K562 (cell line): ENCODE results near the gene CEBPE. TPM values are rescaled to one million over a fixed set of nuclear protein-coding genes. Genes with fewer than 3 reads are reported as not detected.
A peak's percentile ranks its signal among the peaks of the same experiment; 100 is the strongest.

Experiments used
- ARID1B ChIP-seq: fragments of 450-650 bp; IDR thresholded peaks from 2 replicates; pipeline ENCODE4 v1.6.1; 2016; ENCODE audit warnings: antibody characterized with exemption, mild to moderate bottlenecking, inconsistent platforms
- ARNT ChIP-seq, 2 experiments: fragments of 450-650 bp; IDR thresholded peaks; 2 replicates each; pipeline ENCODE4 v1.6.1; 2016; ENCODE audit warnings: mild to moderate bottlenecking in 1 of 2
- ASH1L ChIP-seq: fragments of 450-650 bp; IDR thresholded peaks from 2 replicates; pipeline ENCODE4 v1.6.1; 2018; ENCODE audit warnings: borderline replicate concordance, mild to moderate bottlenecking, low read depth; ENCODE audit not compliant: partially characterized antibody
- BACH1 ChIP-seq: fragments of 200-800 bp; sonication (Bioruptor generic); IDR thresholded peaks from 2 replicates; pipeline ENCODE4 v1.6.1; 2016; ENCODE audit warnings: missing genetic modification characterization, missing compliant biosample characterization
- CREBBP ChIP-seq: IDR thresholded peaks from one replicate; pipeline ENCODE4 v1.6.1; 2012; ENCODE audit warnings: low read depth, mild to moderate bottlenecking, control low read depth, inconsistent platforms, low read length
- ESRRA ChIP-seq: fragments of 450-650 bp; IDR thresholded peaks from 2 replicates; pipeline ENCODE4 v1.6.1; 2014; ENCODE audit warnings: low read depth, mild to moderate bottlenecking, moderate library complexity, borderline replicate concordance
- FOXA3 ChIP-seq, 2 experiments: fragments of 450-650 bp in 1 of 2; sonication (generic) in 1 of 2; formaldehyde crosslinking; IDR thresholded peaks in 1 of 2; conservative IDR thresholded peaks in 1 of 2; 2 replicates each; pipeline versions ENCODE4 v1.4.0 to v1.8.0; 2020 to 2022; ENCODE audit warnings: mild to moderate bottlenecking in 2 of 2, missing genetic modification reagents in 1 of 2
- FOXK1 ChIP-seq: sonication (generic); formaldehyde crosslinking; IDR thresholded peaks from 2 replicates; pipeline ENCODE4 v1.8.0; 2022; ENCODE audit warnings: missing genetic modification reagents, mild to moderate bottlenecking, borderline replicate concordance
- GTF2E2 ChIP-seq: fragments of 200-800 bp; sonication (Bioruptor generic); IDR thresholded peaks from 2 replicates; pipeline ENCODE4 v1.6.1; 2016; ENCODE audit warnings: missing genetic modification characterization, missing compliant biosample characterization
- HNRNPUL1 ChIP-seq: fragments of 200-400 bp; formaldehyde crosslinking; IDR thresholded peaks from 2 replicates; pipeline ENCODE4 v1.6.1; 2017; ENCODE audit warnings: low read length
- KLF10 ChIP-seq: fragments of 250-450 bp; sonication (Bioruptor Pico); IDR thresholded peaks from 2 replicates; pipeline ENCODE4 v1.6.1; 2021; ENCODE audit warnings: matching md5 sums
- KLF6 ChIP-seq: fragments of 250-450 bp; sonication (Bioruptor Pico); IDR thresholded peaks from 2 replicates; pipeline ENCODE4 v1.4.0; 2020; ENCODE audit warnings: mild to moderate bottlenecking, moderate library complexity, borderline replicate concordance
- NONO ChIP-seq, 2 experiments: fragments of 200-400 bp in 1 of 2; fragments of 450-650 bp in 1 of 2; formaldehyde crosslinking in 1 of 2; IDR thresholded peaks; 2 replicates each; pipeline ENCODE4 v1.6.1; 2017; ENCODE audit warnings: low read depth in 2 of 2, mild to moderate bottlenecking in 2 of 2, moderate library complexity in 2 of 2, low read length in 1 of 2
- NR1H2 ChIP-seq: sonication (generic); formaldehyde crosslinking; IDR thresholded peaks from 2 replicates; pipeline ENCODE4 v1.4.0; 2020; ENCODE audit warnings: mild to moderate bottlenecking, missing genetic modification reagents
- PHB2 ChIP-seq: fragments of 450-650 bp; IDR thresholded peaks from 2 replicates; pipeline ENCODE4 v1.6.1; 2017; ENCODE audit warnings: low read depth
- POLR2AphosphoS5 ChIP-seq: IDR thresholded peaks from 2 replicates; pipeline ENCODE4 v1.6.1; 2011; ENCODE audit warnings: mild to moderate bottlenecking, low read depth, low read length, moderate library complexity; ENCODE audit not compliant: control insufficient read depth, insufficient read depth
- PPARD ChIP-seq: fragments of 250-450 bp; sonication (Bioruptor Pico); IDR thresholded peaks from 2 replicates; pipeline ENCODE4 v1.8.0; 2022; ENCODE audit warnings: inconsistent platforms, mild to moderate bottlenecking, moderate library complexity
- SMAD4 ChIP-seq: fragments of 250-450 bp; sonication (Bioruptor Pico); conservative IDR thresholded peaks from 2 replicates; pipeline ENCODE4 v1.8.0; 2021; ENCODE audit warnings: inconsistent platforms, mild to moderate bottlenecking, moderate library complexity
- SRF ChIP-seq, 2 experiments: fragments of 250-450, 450-650 bp in 1 of 2; sonication (Bioruptor Pico) in 1 of 2; sonication (generic) in 1 of 2; formaldehyde crosslinking; IDR thresholded peaks; 2 replicates each; pipeline versions ENCODE4 v1.5.0 to v1.5.1; 2020 to 2022; ENCODE audit warnings: mild to moderate bottlenecking in 1 of 2, missing genetic modification reagents in 1 of 2
- STAT5A ChIP-seq: IDR thresholded peaks from 2 replicates; pipeline ENCODE4 v1.6.1; 2012; ENCODE audit warnings: low read length, inconsistent platforms, borderline replicate concordance
- TAF1 ChIP-seq: IDR thresholded peaks from 2 replicates; pipeline ENCODE4 v1.6.1; 2011; ENCODE audit warnings: mild to moderate bottlenecking, low read length, moderate library complexity; ENCODE audit not compliant: insufficient read depth, control insufficient read depth, severe bottlenecking; ENCODE audit errors: extremely low read depth
- WHSC1 ChIP-seq: IDR thresholded peaks from one replicate; pipeline ENCODE4 v1.6.1; 2012; ENCODE audit warnings: low read length, control low read depth, inconsistent platforms
- ZNF644 ChIP-seq: fragments of 200-800 bp; sonication (Bioruptor generic); IDR thresholded peaks from 2 replicates; pipeline ENCODE4 v1.6.1; 2016; ENCODE audit warnings: low read depth, missing genetic modification characterization, missing compliant biosample characterization
- polyA plus RNA-seq, 8 experiments: library from polyadenylated mRNA; depleted of rRNA in 4 of 8; stranded (reverse) in 5 of 8; unstranded in 3 of 8; fragments of >200 nt; fragmentation: Nextera tagmentation in 2 of 8; fragmentation: Illumina TruSeq in 1 of 8; extraction: Ambion mirVana in 2 of 8; extraction: Trizol in 1 of 8; gene quantifications; 2 replicates each; pipeline versions ENCODE4 v1.2.1 to v1.2.3, GENCODE V29; 2011 to 2014; ENCODE audit warnings: inconsistent platforms in 1 of 8, missing spikeins in 1 of 8
- total RNA-seq, 7 experiments: library from RNA; depleted of rRNA in 6 of 7; stranded (reverse); fragments of >200 nt in 6 of 7; fragmentation: Illumina TruSeq in 2 of 7; extraction: Trizol in 2 of 7; gene quantifications; 2 replicates each; pipeline versions ENCODE4 v1.2.1 to v1.2.3, GENCODE V29; 2011 to 2021; ENCODE audit warnings: low replicate concordance in 1 of 7
- TF ChIP-seq, protein P1 (sequence below): sonication (generic); formaldehyde crosslinking; IDR thresholded peaks from 2 replicates; pipeline ENCODE4 v1.8.1; 2023; ENCODE audit warnings: mild to moderate bottlenecking, missing genetic modification reagents, moderate library complexity
- TF ChIP-seq, protein P2 (sequence below): fragments of 450-650 bp; IDR thresholded peaks from 2 replicates; pipeline ENCODE4 v1.6.1; 2016
- TF ChIP-seq, protein P3 (sequence below): fragments of 250-450 bp; sonication (Bioruptor Pico); IDR thresholded peaks from 2 replicates; pipeline ENCODE4 v1.5.0; 2020; ENCODE audit warnings: mild to moderate bottlenecking

Gene CEBPE
- total and polyA plus RNA-seq, 9 of the 15 experiments (the other 6 are each of a cell fraction or from before 2014, with no cell fraction given), result 0.09 to 0.15 (median 0.13) TPM; not detected in 6

DNA sequence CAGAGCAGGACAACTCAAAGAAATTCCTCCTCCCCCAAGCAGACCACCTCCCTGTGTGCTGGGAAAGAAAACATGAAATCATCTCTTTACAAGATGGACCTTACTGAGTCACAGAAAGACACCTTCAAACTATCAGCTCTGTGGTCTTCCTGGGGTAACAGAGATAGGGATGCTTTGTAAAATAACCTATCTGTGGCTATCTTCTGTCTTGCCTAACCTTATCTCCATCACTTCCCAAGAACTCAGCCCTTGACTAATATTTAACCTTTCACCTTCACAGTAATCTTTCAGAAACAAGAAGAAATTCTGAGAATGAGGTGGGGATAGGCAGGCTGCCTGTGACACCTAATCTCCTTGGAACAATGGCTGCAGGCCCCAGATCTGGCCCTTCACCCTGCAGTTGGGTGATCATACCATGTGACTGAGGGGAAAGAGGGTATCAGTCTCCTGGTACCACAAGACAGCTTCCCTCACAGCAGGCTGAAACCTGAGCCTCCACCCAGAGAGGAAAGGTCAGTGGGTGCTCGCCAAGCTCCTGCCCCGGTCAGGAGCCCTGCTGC is 27.4 kb upstream of the CEBPE start (continued):
- TF ChIP-seq WHSC1, result no peak
- TF ChIP-seq PPARD (CRISPR knock-in tag), result no peak
- 0 out of 4 replicates have a peak, but pooled peaks of 1 of the 2 experiments have one; percentile 4 for TF ChIP-seq NONO (IDR thresholded peaks at IDR 0.05; ENCODE audit: low read depth in 2 of 2, low read length in 1 of 2)
- peak; percentile 99 for TF ChIP-seq STAT5A
- peak; percentile 12 for TF ChIP-seq TAF1
- TF ChIP-seq, protein P1, sequence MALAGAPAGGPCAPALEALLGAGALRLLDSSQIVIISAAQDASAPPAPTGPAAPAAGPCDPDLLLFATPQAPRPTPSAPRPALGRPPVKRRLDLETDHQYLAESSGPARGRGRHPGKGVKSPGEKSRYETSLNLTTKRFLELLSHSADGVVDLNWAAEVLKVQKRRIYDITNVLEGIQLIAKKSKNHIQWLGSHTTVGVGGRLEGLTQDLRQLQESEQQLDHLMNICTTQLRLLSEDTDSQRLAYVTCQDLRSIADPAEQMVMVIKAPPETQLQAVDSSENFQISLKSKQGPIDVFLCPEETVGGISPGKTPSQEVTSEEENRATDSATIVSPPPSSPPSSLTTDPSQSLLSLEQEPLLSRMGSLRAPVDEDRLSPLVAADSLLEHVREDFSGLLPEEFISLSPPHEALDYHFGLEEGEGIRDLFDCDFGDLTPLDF (CRISPR knock-in tag), result no peak
- TF ChIP-seq HNRNPUL1, result no peak
- no peak for TF ChIP-seq KLF10 (CRISPR knock-in tag)
- peak; percentile 87 to 99 for TF ChIP-seq ARNT (IDR thresholded peaks at IDR 0.05)
- peak; percentile 95 for TF ChIP-seq POLR2AphosphoS5
- no peak for TF ChIP-seq FOXK1
- TF ChIP-seq PHB2, result peak; percentile 96
- peak; percentile 24 to 30; a peak in 1 of 4 replicates for TF ChIP-seq FOXA3 (CRISPR knock-in tag; conservative IDR thresholded peaks at IDR 0.05 in 1 of 2, IDR thresholded peaks at IDR 0.05 in 1 of 2)
- no peak for TF ChIP-seq GTF2E2 (tag)
- no peak for TF ChIP-seq KLF6 (CRISPR knock-in tag)
- TF ChIP-seq, protein P2, sequence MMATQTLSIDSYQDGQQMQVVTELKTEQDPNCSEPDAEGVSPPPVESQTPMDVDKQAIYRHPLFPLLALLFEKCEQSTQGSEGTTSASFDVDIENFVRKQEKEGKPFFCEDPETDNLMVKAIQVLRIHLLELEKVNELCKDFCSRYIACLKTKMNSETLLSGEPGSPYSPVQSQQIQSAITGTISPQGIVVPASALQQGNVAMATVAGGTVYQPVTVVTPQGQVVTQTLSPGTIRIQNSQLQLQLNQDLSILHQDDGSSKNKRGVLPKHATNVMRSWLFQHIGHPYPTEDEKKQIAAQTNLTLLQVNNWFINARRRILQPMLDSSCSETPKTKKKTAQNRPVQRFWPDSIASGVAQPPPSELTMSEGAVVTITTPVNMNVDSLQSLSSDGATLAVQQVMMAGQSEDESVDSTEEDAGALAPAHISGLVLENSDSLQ, result peak; percentile 40; the same call in 1 of the 2 replicates
- TF ChIP-seq NR1H2, result no peak
- TF ChIP-seq ZNF644, result peak; percentile 89
- 0 out of 2 replicates have a peak, but pooled peaks have one; percentile 3 for TF ChIP-seq BACH1 (tag)
- TF ChIP-seq CREBBP, result no peak
- TF ChIP-seq ESRRA, result peak; percentile 87; the same call in 1 of the 2 replicates
- 0 out of 4 replicates have a peak, but pooled peaks of 1 of the 2 experiments have one; percentile 30 for TF ChIP-seq SRF (CRISPR knock-in tag; IDR thresholded peaks at IDR 0.05)
- TF ChIP-seq, protein P3, sequence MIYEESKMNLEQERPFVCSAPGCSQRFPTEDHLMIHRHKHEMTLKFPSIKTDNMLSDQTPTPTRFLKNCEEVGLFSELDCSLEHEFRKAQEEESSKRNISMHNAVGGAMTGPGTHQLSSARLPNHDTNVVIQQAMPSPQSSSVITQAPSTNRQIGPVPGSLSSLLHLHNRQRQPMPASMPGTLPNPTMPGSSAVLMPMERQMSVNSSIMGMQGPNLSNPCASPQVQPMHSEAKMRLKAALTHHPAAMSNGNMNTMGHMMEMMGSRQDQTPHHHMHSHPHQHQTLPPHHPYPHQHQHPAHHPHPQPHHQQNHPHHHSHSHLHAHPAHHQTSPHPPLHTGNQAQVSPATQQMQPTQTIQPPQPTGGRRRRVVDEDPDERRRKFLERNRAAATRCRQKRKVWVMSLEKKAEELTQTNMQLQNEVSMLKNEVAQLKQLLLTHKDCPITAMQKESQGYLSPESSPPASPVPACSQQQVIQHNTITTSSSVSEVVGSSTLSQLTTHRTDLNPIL, result no peak
- TF ChIP-seq ARID1B, result peak; percentile 99
- peak; percentile 96 for TF ChIP-seq SMAD4 (CRISPR knock-in tag)
- TF ChIP-seq ASH1L, result no peak
